HEK293 (cell line): ENCODE results near the gene CNPY4.

Experiments used
- CTCF ChIA-PET: fragments of 350-600 bp; formaldehyde crosslinking; extraction: SDS; loops from one replicate; lab custom pipeline; 2021; ENCODE audit warnings: antibody characterized with exemption; lab: Yijun Ruan, JAX
- POLR2A ChIA-PET: fragments of 300-600 bp; formaldehyde crosslinking; extraction: SDS; loops from one replicate; lab custom pipeline; 2020; ENCODE audit warnings: antibody characterized with exemption, inconsistent platforms; lab: Yijun Ruan, JAX
- H3K27ac ChIP-seq: fragments of 200-500 bp; sonication (Bioruptor generic); 2 replicates; pipeline ENCODE4 v1.5.1; 2014; ENCODE audit warnings: low read depth, low read length, control low read depth, inconsistent platforms; ENCODE audit errors: extremely low read depth
- H3K36me3 ChIP-seq, 2 experiments: fragments of 200-500 bp in 1 of 2; sonication (Bioruptor generic) in 1 of 2; 1 replicate in 1 of 2; 2 replicates in 1 of 2; pipeline ENCODE4 v1.5.1; 2014 to 2017; ENCODE audit warnings: inconsistent platforms in 2 of 2, low read length in 2 of 2; ENCODE audit not compliant: control insufficient read depth in 2 of 2, insufficient read depth in 1 of 2
- H3K4me1 ChIP-seq: fragments of 200-500 bp; sonication (Bioruptor generic); 2 replicates; pipeline ENCODE4 v1.5.1; 2014; ENCODE audit warnings: mild to moderate bottlenecking, low read length, inconsistent platforms; ENCODE audit not compliant: control insufficient read depth, insufficient read depth
- H3K4me3 ChIP-seq: 2 replicates; pipeline ENCODE4 v1.5.1; 2011; ENCODE audit warnings: low read depth, mild to moderate bottlenecking, control low read depth, low read length, moderate library complexity
- H3K9me3 ChIP-seq: fragments of 200-500 bp; sonication (Bioruptor generic); 2 replicates; pipeline ENCODE4 v1.5.1; 2014; ENCODE audit warnings: low read depth, low read length, inconsistent platforms; ENCODE audit not compliant: control insufficient read depth, insufficient read depth
- EGR2 ChIP-seq: fragments of 450-650 bp; formaldehyde crosslinking; IDR thresholded peaks from 2 replicates; pipeline ENCODE4 v1.5.1; 2016; ENCODE audit warnings: low read depth, missing biosample characterization, missing genetic modification characterization
- GLI4 ChIP-seq: fragments of 450-650 bp; formaldehyde crosslinking; IDR thresholded peaks from 2 replicates; pipeline ENCODE4 v1.5.1; 2016; ENCODE audit warnings: missing biosample characterization, missing genetic modification characterization
- GLIS1 ChIP-seq: fragments of 450-650 bp; formaldehyde crosslinking; IDR thresholded peaks from 2 replicates; pipeline ENCODE4 v1.5.1; 2016; ENCODE audit warnings: missing biosample characterization, missing genetic modification characterization
- HIC1 ChIP-seq: fragments of 450-650 bp; formaldehyde crosslinking; IDR thresholded peaks from 2 replicates; pipeline ENCODE4 v1.5.1; 2016; ENCODE audit warnings: missing biosample characterization, missing genetic modification characterization
- HOXD13 ChIP-seq: sonication (generic); formaldehyde crosslinking; IDR thresholded peaks from 2 replicates; pipeline ENCODE4 v1.8.0; 2022; ENCODE audit warnings: missing genetic modification reagents, borderline replicate concordance
- KLF7 ChIP-seq: fragments of 450-650 bp; formaldehyde crosslinking; IDR thresholded peaks from 2 replicates; pipeline ENCODE4 v1.5.1; 2016; ENCODE audit warnings: missing biosample characterization, missing genetic modification characterization, borderline replicate concordance
- SCRT2 ChIP-seq: fragments of 450-650 bp; formaldehyde crosslinking; IDR thresholded peaks from 2 replicates; pipeline ENCODE4 v1.5.1; 2016; ENCODE audit warnings: missing biosample characterization, missing genetic modification characterization
- YY2 ChIP-seq: fragments of 450-650 bp; formaldehyde crosslinking; IDR thresholded peaks from 2 replicates; pipeline ENCODE4 v1.5.1; 2016; ENCODE audit warnings: missing biosample characterization, missing genetic modification characterization
- ZBTB11 ChIP-seq: fragments of 450-650 bp; formaldehyde crosslinking; conservative IDR thresholded peaks from 2 replicates; pipeline ENCODE4 v1.5.1; 2016; ENCODE audit warnings: low read depth, missing biosample characterization, missing genetic modification characterization
- ZBTB48 ChIP-seq: fragments of 450-650 bp; formaldehyde crosslinking; IDR thresholded peaks from 2 replicates; pipeline ENCODE4 v1.5.1; 2016; ENCODE audit warnings: missing biosample characterization, missing genetic modification characterization
- ZFP37 ChIP-seq: fragments of 450-650 bp; formaldehyde crosslinking; IDR thresholded peaks from 2 replicates; pipeline ENCODE4 v1.5.1; 2016; ENCODE audit warnings: missing biosample characterization, missing genetic modification characterization
- ZNF121 ChIP-seq: fragments of 450-650 bp; formaldehyde crosslinking; IDR thresholded peaks from 2 replicates; pipeline ENCODE4 v1.5.1; 2016; ENCODE audit warnings: missing biosample characterization, missing genetic modification characterization
- ZNF394 ChIP-seq: fragments of 450-650 bp; formaldehyde crosslinking; IDR thresholded peaks from 2 replicates; pipeline ENCODE4 v1.5.1; 2016; ENCODE audit warnings: missing biosample characterization, missing genetic modification characterization, mild to moderate bottlenecking, moderate library complexity, borderline replicate concordance
- ZNF600 ChIP-seq: fragments of 450-650 bp; formaldehyde crosslinking; IDR thresholded peaks from 2 replicates; pipeline ENCODE4 v1.5.1; 2016; ENCODE audit warnings: missing biosample characterization, missing genetic modification characterization
- ZNF692 ChIP-seq: fragments of 450-650 bp; formaldehyde crosslinking; IDR thresholded peaks from 2 replicates; pipeline ENCODE4 v1.5.1; 2016; ENCODE audit warnings: missing biosample characterization, missing genetic modification characterization
- ZNF707 ChIP-seq: fragments of 450-650 bp; formaldehyde crosslinking; IDR thresholded peaks from 2 replicates; pipeline ENCODE4 v1.5.1; 2016; ENCODE audit warnings: missing biosample characterization, missing genetic modification characterization
- ZSCAN16 ChIP-seq: fragments of 450-650 bp; formaldehyde crosslinking; IDR thresholded peaks from 2 replicates; pipeline ENCODE4 v1.5.1; 2016; ENCODE audit warnings: missing biosample characterization, missing genetic modification characterization
- TF ChIP-seq, protein P1 (sequence below): fragments of 450-650 bp; formaldehyde crosslinking; optimal IDR thresholded peaks from 2 replicates; pipeline ENCODE3; 2016; ENCODE audit warnings: missing biosample characterization, mild to moderate bottlenecking, missing genetic modification characterization
- TF ChIP-seq, protein P2 (sequence below): fragments of 450-650 bp; formaldehyde crosslinking; IDR thresholded peaks from 2 replicates; pipeline ENCODE4 v1.5.1; 2016; ENCODE audit warnings: missing biosample characterization, missing genetic modification characterization

The CNPY4 gene

GRCh38 chr7:100111914-100112313, 7.5 kb upstream of the CNPY4 start:
- Histone ChIP-seq H3K27ac (no peak overlapping the region), H3K4me3 (no peak overlapping the region), H3K4me1 (no peaks in the 10 kb centered on the region), H3K9me3 (no peaks in the 10 kb centered on the region), H3K36me3 (peaks cover 15 to 60% of the 10 kb centered on the region in 2 experiments; a peak in 2 of 3 replicates)
- ChIA-PET POLR2A (interaction anchor here (1.1 to 4.2 kb wide), 2 partner anchors 11 to 16 kb away, joined by 3 to 39 read pairs; partner anchors contain the start of genes AP4M1 and MCM7), CTCF (interaction anchor here (0.7 to 0.8 kb wide), 2 partner anchors 21 to 90 kb away, joined by 3 to 5 read pairs; no protein-coding TSS in a partner anchor)
- TF ChIP-seq YY2 (tag by site-specific recombination) (no peak), ZSCAN16 (tag by site-specific recombination) (no peak), ZNF394 (tag by site-specific recombination) (no peak), ZNF600 (no peak), ZNF707 (tag by site-specific recombination) (no peak), HOXD13 (CRISPR knock-in tag) (no peak), GLI4 (tag by site-specific recombination) (no peak), KLF7 (tag by site-specific recombination) (no peak), ZBTB48 (tag by site-specific recombination) (no peak), EGR2 (no peak), ZBTB11 (no peak), SCRT2 (tag by site-specific recombination) (no peak)
- TF ChIP-seq, protein P1, sequence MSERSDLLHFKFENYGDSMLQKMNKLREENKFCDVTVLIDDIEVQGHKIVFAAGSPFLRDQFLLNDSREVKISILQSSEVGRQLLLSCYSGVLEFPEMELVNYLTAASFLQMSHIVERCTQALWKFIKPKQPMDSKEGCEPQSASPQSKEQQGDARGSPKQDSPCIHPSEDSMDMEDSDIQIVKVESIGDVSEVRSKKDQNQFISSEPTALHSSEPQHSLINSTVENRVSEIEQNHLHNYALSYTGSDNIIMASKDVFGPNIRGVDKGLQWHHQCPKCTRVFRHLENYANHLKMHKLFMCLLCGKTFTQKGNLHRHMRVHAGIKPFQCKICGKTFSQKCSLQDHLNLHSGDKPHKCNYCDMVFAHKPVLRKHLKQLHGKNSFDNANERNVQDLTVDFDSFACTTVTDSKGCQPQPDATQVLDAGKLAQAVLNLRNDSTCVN (tag by site-specific recombination) = no peak
- TF ChIP-seq, all 188 proteins: peak for 0

DNA sequence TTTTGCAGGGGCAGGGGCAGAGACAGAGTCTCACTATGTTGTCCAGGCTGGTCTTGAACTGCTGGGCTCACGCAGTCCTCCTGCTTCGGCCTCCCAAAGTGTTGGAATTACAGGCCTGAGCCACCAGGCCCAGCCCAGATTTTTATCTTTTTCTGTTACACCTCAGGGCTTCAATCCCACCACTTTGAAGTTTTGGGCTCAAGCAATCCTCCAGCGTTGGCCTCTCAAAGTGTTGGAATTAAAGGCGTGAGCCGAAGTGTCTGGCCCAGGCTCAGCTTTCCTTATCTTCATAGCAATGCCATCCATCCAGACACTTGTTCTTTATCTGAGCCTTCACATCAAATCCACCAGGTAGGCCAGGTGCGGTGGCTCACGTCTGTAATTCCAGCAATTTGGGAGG, 4.4 kb upstream of the CNPY4 start:
- ChIA-PET POLR2A (interaction anchor here (1.5 to 4.2 kb wide), 2 partner anchors 11 to 14 kb away, joined by 3 to 39 read pairs; partner anchors contain the start of genes AP4M1, MBLAC1 and MCM7), CTCF (no interaction called here)
- Histone ChIP-seq H3K4me1 (no peaks in the 10 kb centered on the region), H3K9me3 (no peaks in the 10 kb centered on the region), H3K4me3 (no peak overlapping the region), H3K36me3 (peaks cover 12 to 34% of the 10 kb centered on the region in 2 experiments; a peak in 2 of 3 replicates), H3K27ac (no peak overlapping the region)
- TF ChIP-seq ZFP37 (tag by site-specific recombination) (no peak), ZNF121 (0 out of 2 replicates have a peak, but pooled peaks have one; percentile 7)

DNA sequence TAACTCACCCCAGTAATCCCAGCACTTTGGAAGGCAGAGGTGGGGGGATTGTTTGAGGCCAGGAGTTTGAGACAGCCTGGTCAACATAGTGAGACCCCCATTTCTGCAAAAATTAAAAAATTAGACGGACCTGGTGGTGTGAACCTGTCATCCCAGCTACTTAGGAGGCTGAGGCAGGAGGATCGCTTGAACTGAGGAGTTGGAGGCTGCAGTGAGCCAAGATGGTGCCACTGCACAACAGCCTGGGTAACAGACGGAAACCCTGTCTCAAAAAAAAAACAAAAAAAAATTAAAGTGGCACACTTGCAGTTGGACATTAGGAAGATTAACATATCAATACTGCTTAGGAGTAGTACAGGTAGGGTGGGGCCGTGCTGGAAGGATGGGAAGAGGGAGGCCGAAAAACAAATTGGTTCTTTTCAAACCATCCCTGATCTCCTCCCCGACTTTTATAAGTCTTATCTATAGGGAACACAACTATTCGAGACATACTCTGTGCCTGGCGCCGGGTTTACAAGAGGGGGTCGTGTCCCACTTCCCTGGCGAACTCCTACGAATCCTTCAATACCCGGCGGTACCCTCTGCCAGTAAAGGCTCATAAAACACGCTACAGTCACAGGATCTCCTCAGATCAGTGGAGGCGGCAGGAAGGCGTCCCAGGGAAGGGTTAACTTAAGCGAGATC, 904 bp upstream of the CNPY4 start:
- Histone ChIP-seq H3K9me3 (no peaks in the 10 kb centered on the region), H3K36me3 (peaks cover 0 to 14% of the 10 kb centered on the region in 2 experiments; a peak in 2 of 3 replicates), H3K27ac (peak overlapping the region; percentile 87), H3K4me3 (peak overlapping the region; percentile 90), H3K4me1 (peaks cover 3% of the 10 kb centered on the region; the same call in 1 of the 2 replicates)
- ChIA-PET CTCF (interaction anchor here (1.4 kb wide), 1 partner anchor 14 kb away, joined by 3 read pairs; no protein-coding TSS in a partner anchor), POLR2A (no interaction called here)
- TF ChIP-seq ZBTB48 (tag by site-specific recombination) (0 out of 2 replicates have a peak, but pooled peaks have one; percentile 78), HOXD13 (CRISPR knock-in tag) (no peak), GLIS1 (tag by site-specific recombination) (no peak), HIC1 (peak; percentile 55; the same call in 1 of the 2 replicates), ZNF692 (peak; percentile 67; the same call in 1 of the 2 replicates)
- TF ChIP-seq, protein P2, sequence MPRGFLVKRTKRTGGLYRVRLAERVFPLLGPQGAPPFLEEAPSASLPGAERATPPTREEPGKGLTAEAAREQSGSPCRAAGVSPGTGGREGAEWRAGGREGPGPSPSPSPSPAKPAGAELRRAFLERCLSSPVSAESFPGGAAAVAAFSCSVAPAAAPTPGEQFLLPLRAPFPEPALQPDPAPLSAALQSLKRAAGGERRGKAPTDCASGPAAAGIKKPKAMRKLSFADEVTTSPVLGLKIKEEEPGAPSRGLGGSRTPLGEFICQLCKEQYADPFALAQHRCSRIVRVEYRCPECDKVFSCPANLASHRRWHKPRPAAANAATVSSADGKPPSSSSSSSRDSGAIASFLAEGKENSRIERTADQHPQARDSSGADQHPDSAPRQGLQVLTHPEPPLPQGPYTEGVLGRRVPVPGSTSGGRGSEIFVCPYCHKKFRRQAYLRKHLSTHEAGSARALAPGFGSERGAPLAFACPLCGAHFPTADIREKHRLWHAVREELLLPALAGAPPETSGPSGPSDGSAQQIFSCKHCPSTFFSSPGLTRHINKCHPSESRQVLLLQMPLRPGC (tag by site-specific recombination) = no peak
